ENCODE measurements around the gene AQR. TPM values are rescaled to one million over a fixed set of nuclear protein-coding genes. Genes with fewer than 3 reads are reported as not detected.

Gene AQR
- total and polyA plus RNA-seq, 2 experiments from 2014 or later, result 42.3 to 67.3 TPM

DNA sequence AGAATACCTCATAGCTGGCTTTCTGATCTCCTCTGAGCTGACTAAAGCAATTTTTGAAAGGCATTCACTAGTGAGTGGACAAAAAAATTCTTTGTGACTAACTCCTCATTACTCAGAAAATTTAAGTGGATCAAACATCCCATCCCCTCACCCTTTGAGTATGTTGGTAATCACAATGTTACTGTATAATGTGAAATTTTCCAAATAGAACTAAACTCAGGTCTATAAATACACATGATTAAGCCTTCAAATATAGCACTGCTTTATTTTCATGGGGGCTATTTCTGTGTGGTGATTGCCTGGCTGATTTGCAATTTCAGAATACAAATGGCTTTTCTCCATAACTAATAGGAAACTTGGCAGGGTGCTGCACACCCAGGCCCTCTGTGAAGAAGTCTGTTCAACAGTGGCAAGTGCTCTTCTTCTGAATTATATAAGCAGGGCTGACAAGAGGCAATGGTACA lies 128.2 kb downstream of the AQR start:
- Mint-ChIP-seq H3K36me3 (ENCODE audit: low read depth) (no peaks in the 10 kb centered on the region), H3K9me3 (no peaks in the 10 kb centered on the region), H3K4me1 (peaks cover 2% of the 10 kb centered on the region; the same call in 1 of the 3 replicates), H3K4me3 (no peak overlapping the region), H3K27ac (no peak overlapping the region), H3K27me3 (ENCODE audit: insufficient read depth, low read depth, poor library complexity) (no peaks in the 10 kb centered on the region)
- no peaks in the 10 kb centered on the region for H3K79me2 ChIP-seq (replicated peaks; ENCODE audit: insufficient read depth)
- no peak overlapping the region for H3K27ac ChIP-seq (ENCODE audit: low read depth)
- H3K4me3 ChIP-seq, result no peak overlapping the region
- H4K20me1 ChIP-seq (replicated peaks; ENCODE audit: insufficient read depth), result no peaks in the 10 kb centered on the region
- no peaks in the 10 kb centered on the region for H3K36me3 ChIP-seq (ENCODE audit: insufficient read depth)
- DNase-seq (ENCODE audit: low spot score) (no peak), ATAC-seq (no peak)
- H3K4me2 ChIP-seq, result no peak overlapping the region
- H3K4me1 ChIP-seq (ENCODE audit: insufficient read depth), result no peaks in the 10 kb centered on the region
- TF ChIP-seq, protein P1, sequence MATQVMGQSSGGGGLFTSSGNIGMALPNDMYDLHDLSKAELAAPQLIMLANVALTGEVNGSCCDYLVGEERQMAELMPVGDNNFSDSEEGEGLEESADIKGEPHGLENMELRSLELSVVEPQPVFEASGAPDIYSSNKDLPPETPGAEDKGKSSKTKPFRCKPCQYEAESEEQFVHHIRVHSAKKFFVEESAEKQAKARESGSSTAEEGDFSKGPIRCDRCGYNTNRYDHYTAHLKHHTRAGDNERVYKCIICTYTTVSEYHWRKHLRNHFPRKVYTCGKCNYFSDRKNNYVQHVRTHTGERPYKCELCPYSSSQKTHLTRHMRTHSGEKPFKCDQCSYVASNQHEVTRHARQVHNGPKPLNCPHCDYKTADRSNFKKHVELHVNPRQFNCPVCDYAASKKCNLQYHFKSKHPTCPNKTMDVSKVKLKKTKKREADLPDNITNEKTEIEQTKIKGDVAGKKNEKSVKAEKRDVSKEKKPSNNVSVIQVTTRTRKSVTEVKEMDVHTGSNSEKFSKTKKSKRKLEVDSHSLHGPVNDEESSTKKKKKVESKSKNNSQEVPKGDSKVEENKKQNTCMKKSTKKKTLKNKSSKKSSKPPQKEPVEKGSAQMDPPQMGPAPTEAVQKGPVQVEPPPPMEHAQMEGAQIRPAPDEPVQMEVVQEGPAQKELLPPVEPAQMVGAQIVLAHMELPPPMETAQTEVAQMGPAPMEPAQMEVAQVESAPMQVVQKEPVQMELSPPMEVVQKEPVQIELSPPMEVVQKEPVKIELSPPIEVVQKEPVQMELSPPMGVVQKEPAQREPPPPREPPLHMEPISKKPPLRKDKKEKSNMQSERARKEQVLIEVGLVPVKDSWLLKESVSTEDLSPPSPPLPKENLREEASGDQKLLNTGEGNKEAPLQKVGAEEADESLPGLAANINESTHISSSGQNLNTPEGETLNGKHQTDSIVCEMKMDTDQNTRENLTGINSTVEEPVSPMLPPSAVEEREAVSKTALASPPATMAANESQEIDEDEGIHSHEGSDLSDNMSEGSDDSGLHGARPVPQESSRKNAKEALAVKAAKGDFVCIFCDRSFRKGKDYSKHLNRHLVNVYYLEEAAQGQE (IDR thresholded peaks at IDR 0.05; ENCODE audit: unreplicated experiment), result no peak
- no peak for TF ChIP-seq POLR2AphosphoS5 (IDR thresholded peaks at IDR 0.05; ENCODE audit: low read depth)
- TF ChIP-seq ZNF114 (CRISPR knock-in tag; IDR thresholded peaks at IDR 0.05), result no peak
- no peak for TF ChIP-seq EZH2 (IDR thresholded peaks at IDR 0.05; ENCODE audit: low read depth, unreplicated experiment)
- TF ChIP-seq, protein P2, sequence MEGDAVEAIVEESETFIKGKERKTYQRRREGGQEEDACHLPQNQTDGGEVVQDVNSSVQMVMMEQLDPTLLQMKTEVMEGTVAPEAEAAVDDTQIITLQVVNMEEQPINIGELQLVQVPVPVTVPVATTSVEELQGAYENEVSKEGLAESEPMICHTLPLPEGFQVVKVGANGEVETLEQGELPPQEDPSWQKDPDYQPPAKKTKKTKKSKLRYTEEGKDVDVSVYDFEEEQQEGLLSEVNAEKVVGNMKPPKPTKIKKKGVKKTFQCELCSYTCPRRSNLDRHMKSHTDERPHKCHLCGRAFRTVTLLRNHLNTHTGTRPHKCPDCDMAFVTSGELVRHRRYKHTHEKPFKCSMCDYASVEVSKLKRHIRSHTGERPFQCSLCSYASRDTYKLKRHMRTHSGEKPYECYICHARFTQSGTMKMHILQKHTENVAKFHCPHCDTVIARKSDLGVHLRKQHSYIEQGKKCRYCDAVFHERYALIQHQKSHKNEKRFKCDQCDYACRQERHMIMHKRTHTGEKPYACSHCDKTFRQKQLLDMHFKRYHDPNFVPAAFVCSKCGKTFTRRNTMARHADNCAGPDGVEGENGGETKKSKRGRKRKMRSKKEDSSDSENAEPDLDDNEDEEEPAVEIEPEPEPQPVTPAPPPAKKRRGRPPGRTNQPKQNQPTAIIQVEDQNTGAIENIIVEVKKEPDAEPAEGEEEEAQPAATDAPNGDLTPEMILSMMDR (conservative IDR thresholded peaks at IDR 0.05; ENCODE audit: low read depth in 2 of 2), result no peak
- TF ChIP-seq, protein P3, sequence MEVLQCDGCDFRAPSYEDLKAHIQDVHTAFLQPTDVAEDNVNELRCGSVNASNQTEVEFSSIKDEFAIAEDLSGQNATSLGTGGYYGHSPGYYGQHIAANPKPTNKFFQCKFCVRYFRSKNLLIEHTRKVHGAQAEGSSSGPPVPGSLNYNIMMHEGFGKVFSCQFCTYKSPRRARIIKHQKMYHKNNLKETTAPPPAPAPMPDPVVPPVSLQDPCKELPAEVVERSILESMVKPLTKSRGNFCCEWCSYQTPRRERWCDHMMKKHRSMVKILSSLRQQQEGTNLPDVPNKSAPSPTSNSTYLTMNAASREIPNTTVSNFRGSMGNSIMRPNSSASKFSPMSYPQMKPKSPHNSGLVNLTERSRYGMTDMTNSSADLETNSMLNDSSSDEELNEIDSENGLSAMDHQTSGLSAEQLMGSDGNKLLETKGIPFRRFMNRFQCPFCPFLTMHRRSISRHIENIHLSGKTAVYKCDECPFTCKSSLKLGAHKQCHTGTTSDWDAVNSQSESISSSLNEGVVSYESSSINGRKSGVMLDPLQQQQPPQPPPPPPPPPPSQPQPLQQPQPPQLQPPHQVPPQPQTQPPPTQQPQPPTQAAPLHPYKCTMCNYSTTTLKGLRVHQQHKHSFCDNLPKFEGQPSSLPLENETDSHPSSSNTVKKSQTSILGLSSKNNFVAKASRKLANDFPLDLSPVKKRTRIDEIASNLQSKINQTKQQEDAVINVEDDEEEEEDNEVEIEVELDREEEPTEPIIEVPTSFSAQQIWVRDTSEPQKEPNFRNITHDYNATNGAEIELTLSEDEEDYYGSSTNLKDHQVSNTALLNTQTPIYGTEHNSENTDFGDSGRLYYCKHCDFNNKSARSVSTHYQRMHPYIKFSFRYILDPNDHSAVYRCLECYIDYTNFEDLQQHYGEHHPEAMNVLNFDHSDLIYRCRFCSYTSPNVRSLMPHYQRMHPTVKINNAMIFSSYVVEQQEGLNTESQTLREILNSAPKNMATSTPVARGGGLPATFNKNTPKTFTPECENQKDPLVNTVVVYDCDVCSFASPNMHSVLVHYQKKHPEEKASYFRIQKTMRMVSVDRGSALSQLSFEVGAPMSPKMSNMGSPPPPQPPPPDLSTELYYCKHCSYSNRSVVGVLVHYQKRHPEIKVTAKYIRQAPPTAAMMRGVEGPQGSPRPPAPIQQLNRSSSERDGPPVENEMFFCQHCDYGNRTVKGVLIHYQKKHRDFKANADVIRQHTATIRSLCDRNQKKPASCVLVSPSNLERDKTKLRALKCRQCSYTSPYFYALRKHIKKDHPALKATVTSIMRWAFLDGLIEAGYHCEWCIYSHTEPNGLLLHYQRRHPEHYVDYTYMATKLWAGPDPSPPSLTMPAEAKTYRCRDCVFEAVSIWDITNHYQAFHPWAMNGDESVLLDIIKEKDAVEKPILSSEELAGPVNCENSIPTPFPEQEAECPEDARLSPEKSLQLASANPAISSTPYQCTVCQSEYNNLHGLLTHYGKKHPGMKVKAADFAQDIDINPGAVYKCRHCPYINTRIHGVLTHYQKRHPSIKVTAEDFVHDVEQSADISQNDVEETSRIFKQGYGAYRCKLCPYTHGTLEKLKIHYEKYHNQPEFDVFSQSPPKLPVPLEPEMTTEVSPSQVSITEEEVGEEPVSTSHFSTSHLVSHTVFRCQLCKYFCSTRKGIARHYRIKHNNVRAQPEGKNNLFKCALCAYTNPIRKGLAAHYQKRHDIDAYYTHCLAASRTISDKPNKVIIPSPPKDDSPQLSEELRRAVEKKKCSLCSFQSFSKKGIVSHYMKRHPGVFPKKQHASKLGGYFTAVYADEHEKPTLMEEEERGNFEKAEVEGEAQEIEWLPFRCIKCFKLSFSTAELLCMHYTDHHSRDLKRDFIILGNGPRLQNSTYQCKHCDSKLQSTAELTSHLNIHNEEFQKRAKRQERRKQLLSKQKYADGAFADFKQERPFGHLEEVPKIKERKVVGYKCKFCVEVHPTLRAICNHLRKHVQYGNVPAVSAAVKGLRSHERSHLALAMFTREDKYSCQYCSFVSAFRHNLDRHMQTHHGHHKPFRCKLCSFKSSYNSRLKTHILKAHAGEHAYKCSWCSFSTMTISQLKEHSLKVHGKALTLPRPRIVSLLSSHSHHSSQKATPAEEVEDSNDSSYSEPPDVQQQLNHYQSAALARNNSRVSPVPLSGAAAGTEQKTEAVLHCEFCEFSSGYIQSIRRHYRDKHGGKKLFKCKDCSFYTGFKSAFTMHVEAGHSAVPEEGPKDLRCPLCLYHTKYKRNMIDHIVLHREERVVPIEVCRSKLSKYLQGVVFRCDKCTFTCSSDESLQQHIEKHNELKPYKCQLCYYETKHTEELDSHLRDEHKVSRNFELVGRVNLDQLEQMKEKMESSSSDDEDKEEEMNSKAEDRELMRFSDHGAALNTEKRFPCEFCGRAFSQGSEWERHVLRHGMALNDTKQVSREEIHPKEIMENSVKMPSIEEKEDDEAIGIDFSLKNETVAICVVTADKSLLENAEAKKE (CRISPR knock-in tag; IDR thresholded peaks at IDR 0.05), result no peak
- TF ChIP-seq NANOG (IDR thresholded peaks at IDR 0.05; ENCODE audit: borderline replicate concordance), result no peak
- no peak for TF ChIP-seq EZH2phosphoT487 (IDR thresholded peaks at IDR 0.05; ENCODE audit: unreplicated experiment)
- TF ChIP-seq, protein P4, sequence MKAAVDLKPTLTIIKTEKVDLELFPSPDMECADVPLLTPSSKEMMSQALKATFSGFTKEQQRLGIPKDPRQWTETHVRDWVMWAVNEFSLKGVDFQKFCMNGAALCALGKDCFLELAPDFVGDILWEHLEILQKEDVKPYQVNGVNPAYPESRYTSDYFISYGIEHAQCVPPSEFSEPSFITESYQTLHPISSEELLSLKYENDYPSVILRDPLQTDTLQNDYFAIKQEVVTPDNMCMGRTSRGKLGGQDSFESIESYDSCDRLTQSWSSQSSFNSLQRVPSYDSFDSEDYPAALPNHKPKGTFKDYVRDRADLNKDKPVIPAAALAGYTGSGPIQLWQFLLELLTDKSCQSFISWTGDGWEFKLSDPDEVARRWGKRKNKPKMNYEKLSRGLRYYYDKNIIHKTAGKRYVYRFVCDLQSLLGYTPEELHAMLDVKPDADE (IDR thresholded peaks at IDR 0.05), result no peak
- no peak for TF ChIP-seq STAT1 (IDR thresholded peaks at IDR 0.05; ENCODE audit: unreplicated experiment)
- no peak for TF ChIP-seq ZNF331 (CRISPR knock-in tag; IDR thresholded peaks at IDR 0.05; ENCODE audit: low read depth)
- H3F3A ChIP-seq (replicated peaks; ENCODE audit: low read depth), result no peaks in the 10 kb centered on the region
- peaks cover 11% of the 10 kb centered on the region; the same call in 1 of the 2 replicates for H3K9me2 ChIP-seq (ENCODE audit: insufficient read depth)
- no peak overlapping the region for H2AFZ ChIP-seq
- no peaks in the 10 kb centered on the region for H3K27me3 ChIP-seq (ENCODE audit: insufficient read depth)

All from GM23338 (cell line).